Mesodermal cell (in vitro differentiated cells): Measurements from ENCODE around the gene PRSS38.

ENCODE experiments used
- H3K27ac ChIP-seq: 2 replicates; pipeline ENCODE4 v1.7.0; 2013; ENCODE audit warnings: mild to moderate bottlenecking, low read depth, low read length, moderate library complexity; ENCODE audit not compliant: severe bottlenecking
- H3K36me3 ChIP-seq: 2 replicates; pipeline ENCODE4 v1.7.1; 2013; ENCODE audit warnings: mild to moderate bottlenecking, low read length, moderate library complexity; ENCODE audit not compliant: control insufficient read depth, insufficient read depth
- H3K4me1 ChIP-seq: one replicate; pipeline ENCODE4 v1.7.1; 2013; ENCODE audit warnings: mild to moderate bottlenecking, low read length; ENCODE audit not compliant: insufficient read depth, control insufficient read depth, poor library complexity, severe bottlenecking
- H3K4me3 ChIP-seq: 2 replicates; pipeline ENCODE4 v1.7.0; 2013; ENCODE audit warnings: low read length, control low read depth, mild to moderate bottlenecking; ENCODE audit not compliant: insufficient read depth, poor library complexity, severe bottlenecking; ENCODE audit errors: extremely low read depth
- H3K9me3 ChIP-seq: 2 replicates; pipeline ENCODE4 v1.7.1; 2013; ENCODE audit warnings: mild to moderate bottlenecking, low read length, moderate library complexity; ENCODE audit not compliant: control insufficient read depth
- WGBS, 2 experiments: methylation state at CpG; one replicate each; pipeline ENCODE4 v1.1.5; 2013; ENCODE audit warnings: missing lambda C conversion rate in 2 of 2; ENCODE audit not compliant: insufficient coverage in 2 of 2; 5-methylcytosine and 5-hydroxymethylcytosine counted together

PRSS38 gene

DNA sequence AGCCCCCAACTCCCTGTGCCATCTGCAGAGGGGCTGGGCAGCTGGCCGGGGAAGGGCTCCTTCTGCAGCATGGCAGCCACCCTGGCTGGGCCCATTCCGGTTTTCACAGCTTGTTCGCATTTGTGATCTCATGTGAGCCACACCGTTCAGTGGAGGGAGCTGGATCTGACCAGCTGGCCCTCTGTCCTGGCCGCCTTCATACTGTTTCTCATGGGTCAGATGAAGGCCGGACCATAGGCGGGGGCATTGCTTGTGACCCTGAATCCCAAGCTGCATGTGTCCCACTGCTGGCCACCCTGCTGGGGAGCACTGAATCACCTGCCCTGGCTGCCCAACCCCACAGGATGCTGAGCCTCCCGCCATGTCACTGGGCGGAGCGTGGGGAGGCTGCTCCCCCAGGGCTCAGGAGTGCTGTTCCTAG is 36.4 kb upstream of the PRSS38 start:
- no peaks in the 10 kb centered on the region for H3K9me3 ChIP-seq
- WGBS, 2 experiments, result 97% methylated on average over 9 to 10 of the region's 10 CpGs
- H3K36me3 ChIP-seq, result peaks cover 22% of the 10 kb centered on the region
- H3K27ac ChIP-seq, result no peak overlapping the region
- peaks cover 34% of the 10 kb centered on the region for H3K4me1 ChIP-seq
- H3K4me3 ChIP-seq, result no peak overlapping the region

DNA sequence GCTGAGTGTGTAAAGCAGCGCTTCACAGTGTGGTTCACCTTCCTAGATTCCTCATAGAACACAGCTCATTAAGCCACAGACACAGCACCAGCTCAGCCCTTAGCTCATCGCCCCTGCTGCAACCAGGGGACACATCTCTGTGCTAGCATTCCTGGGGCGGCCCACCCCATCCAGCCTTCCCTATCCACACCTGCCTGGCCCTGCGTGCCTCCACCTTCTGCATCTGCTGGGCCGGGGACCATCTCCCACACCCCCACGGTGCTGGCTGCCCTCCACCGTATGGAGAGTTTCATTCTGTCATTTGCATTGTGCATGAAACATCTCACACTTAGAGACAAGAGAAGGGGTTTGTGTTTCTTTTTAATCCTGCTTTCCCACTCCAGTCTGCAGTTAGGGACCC is 35.8 kb upstream of the PRSS38 start:
- peaks cover 28% of the 10 kb centered on the region for H3K4me1 ChIP-seq
- H3K9me3 ChIP-seq, result no peaks in the 10 kb centered on the region
- no peak overlapping the region for H3K4me3 ChIP-seq
- 92 to 97% methylated on average over 4 of the region's 7 CpGs for WGBS, 2 experiments
- H3K27ac ChIP-seq, result no peak overlapping the region
- peaks cover 22% of the 10 kb centered on the region for H3K36me3 ChIP-seq

DNA sequence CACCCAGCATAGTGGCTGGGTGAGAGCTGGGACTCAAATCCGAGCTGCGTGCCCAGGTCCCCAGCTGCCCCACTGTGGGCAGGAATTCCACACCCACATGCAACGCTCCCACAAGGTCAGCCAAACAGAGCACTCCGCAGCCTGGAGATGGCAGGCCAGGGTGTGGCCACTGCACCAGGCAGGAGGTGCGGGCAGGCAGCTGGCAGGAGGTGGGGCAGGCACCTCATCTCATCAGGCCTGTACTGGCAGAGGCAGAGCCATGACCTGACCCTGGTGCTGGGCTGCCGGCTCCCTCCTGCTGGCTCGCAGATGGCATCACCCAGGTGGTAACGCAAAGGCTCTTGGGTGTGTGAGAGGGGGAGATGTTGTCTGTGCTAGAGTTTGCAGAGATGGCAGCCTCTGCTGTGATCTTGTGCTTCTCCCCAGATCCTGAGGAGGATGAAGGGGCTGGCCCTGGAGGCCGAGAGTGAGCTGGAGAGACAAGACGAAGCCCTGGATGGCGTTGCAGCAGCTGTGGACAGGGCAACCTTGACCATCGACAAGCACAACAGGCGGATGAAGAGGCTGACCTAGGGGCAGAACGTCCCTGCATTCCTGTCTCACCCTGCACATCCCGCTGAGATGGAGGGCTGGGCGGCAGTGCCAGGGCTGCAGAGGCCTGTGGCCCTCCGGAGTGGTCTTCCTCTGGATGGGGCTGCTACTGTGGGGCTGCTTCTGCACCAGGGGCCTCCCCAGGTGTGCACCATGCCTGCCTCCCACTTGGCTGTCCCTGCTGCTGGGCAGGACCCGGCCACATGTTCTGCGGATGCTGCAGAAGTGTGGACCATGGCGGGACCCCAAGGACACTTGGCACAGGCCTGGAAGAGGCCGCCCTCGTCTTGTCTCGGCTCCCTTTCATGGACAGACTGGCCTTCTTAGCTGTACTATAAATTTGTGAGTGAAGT is 35.1 kb upstream of the PRSS38 start:
- H3K4me3 ChIP-seq, result no peak overlapping the region
- H3K36me3 ChIP-seq, result peaks cover 22% of the 10 kb centered on the region
- H3K4me1 ChIP-seq, result peaks cover 21% of the 10 kb centered on the region
- no peak overlapping the region for H3K27ac ChIP-seq
- 94 to 98% methylated on average over 17 to 18 of the region's 23 CpGs for WGBS, 2 experiments
- H3K9me3 ChIP-seq, result no peaks in the 10 kb centered on the region

DNA sequence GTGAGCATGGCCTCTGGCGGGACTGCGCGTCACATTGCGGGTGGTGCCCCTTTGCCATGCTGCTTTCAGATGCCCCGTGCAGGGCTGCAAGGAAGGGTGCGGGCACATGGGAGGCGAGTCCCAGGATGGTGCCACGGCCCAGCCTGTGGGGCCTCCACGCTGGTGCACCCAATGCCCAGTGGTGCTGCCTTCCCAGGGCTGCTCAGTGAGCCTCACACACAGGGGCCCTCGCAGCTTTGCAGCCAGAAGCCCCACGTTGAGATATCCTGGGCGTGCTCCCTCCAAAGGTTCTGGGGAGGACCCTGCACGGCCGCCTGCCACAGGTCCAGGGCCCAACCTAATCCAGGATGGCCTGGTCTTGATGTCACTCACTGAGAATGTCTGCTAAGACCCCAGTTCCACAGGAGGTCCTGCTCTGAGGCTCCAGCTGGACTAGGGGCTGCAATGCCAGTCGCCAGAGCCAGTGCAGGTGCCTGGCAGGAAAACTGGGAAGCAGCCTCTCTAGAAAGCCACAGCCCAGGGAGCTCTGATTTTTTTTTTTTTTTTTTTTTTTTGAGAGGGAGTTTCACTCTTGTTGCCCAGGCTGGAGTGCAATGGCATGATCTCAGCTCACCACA is 34.1 kb upstream of the PRSS38 start:
- Histone ChIP-seq H3K4me1 (peaks cover 12% of the 10 kb centered on the region), H3K4me3 (no peak overlapping the region), H3K9me3 (no peaks in the 10 kb centered on the region), H3K27ac (no peak overlapping the region), H3K36me3 (peaks cover 22% of the 10 kb centered on the region)
- 95 to 97% methylated on average over 14 to 15 of the region's 15 CpGs for WGBS, 2 experiments

DNA sequence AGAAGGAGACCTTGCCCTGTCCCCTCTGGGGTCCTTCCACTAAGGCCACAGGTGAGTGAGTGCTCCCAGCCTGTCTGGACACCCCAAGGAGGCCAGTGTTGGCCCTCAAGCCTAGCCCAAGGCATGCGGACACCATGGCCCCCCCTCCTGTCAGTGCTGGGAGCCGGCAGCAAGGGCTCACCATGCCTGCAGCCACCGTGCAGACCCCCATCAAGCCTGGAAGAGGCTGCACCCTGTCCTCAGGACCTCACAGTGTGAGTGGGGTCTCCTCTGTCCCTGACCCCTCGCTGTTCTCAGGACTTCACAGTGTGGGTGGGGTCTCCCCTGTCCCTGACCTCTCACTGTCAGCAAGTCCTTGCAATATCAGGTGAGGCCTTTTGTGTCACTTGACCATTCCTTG is 33.2 kb upstream of the PRSS38 start:
- WGBS, 2 experiments, result 94 to 100% methylated on average over 3 to 4 of the region's 4 CpGs
- Histone ChIP-seq H3K36me3 (peaks cover 20% of the 10 kb centered on the region), H3K9me3 (no peaks in the 10 kb centered on the region), H3K4me1 (peaks cover 4% of the 10 kb centered on the region), H3K27ac (no peak overlapping the region), H3K4me3 (no peak overlapping the region)

DNA sequence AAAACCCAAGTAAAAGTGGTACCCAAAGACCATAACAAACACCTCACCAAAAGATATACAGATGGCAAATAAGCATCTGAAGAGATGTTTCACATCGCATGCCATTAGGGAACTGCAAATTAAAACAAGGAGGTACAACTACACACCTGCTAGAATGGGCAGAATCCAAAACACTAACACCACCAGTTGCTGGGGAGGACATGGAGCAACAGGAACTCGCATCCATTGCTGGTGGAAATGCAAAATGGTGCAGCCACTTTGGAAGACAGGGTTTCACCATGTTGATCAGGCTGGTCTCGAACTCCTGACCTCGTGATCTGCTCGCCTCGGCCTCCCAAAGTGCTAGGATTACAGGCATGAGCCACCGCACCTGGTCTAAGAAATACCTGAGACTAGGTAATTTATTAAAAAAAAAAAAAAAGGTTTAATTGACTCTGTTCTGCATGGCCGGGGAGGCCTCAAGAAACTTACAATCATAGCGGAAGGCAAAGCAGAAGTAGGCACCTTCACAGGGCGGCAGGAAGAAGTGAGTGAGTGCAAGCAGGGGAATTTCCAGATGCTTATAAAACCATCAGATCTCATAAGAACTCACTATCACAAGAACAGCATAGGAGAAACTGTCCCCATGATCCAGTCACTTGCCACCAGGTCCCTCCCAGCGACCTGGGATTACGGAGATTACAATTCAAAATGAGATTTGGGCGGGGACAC is 30.2 kb upstream of the PRSS38 start:
- Histone ChIP-seq H3K9me3 (no peaks in the 10 kb centered on the region), H3K27ac (no peak overlapping the region), H3K4me1 (no peaks in the 10 kb centered on the region), H3K36me3 (peaks cover 9% of the 10 kb centered on the region), H3K4me3 (no peak overlapping the region)
- WGBS, 2 experiments, result 91 to 92% methylated on average over 10 to 11 of the region's 13 CpGs

DNA sequence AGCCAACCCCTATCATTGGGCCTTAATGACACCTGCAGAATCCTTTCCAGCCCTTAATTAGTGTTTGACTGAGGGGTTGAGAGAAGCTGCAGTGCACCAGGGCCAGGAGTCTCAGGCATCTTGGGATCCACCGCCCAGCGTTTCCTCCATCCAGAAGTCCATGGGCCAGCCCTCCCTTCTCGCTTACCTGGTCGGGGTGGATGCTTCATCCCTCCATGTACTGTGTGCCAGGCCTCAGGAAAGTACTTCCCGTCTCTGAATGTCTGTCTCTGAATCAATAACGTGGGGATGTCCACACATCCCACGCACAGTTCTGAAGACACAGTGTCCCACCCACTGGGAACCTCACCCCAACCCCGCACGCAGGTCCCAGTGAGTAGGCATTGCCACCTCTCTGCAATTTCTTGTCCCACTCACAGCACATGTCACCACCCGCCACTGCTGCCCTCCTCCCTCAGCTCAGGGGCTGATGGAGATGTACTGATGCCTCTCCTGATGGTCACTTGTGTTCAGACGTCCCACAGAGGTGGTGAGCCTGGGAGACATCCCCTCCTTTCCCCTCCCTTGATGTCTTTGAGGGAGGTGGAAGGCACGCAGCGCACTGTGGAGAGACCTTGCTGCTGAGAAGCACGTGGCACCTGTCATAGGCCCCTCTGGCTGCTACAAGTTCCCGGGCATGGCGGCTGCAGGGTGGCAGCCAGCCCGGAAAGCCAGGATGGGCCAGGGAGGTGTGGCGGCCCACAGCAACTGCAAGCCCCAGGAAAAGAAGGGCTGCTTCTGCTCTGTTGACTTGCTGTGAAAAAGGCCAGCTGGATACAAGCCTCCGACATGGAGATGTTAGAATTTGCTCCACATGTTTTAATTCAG is 29.4 kb upstream of the PRSS38 start:
- WGBS, 2 experiments, result 86 to 90% methylated on average over 15 to 17 of the region's 19 CpGs

DNA sequence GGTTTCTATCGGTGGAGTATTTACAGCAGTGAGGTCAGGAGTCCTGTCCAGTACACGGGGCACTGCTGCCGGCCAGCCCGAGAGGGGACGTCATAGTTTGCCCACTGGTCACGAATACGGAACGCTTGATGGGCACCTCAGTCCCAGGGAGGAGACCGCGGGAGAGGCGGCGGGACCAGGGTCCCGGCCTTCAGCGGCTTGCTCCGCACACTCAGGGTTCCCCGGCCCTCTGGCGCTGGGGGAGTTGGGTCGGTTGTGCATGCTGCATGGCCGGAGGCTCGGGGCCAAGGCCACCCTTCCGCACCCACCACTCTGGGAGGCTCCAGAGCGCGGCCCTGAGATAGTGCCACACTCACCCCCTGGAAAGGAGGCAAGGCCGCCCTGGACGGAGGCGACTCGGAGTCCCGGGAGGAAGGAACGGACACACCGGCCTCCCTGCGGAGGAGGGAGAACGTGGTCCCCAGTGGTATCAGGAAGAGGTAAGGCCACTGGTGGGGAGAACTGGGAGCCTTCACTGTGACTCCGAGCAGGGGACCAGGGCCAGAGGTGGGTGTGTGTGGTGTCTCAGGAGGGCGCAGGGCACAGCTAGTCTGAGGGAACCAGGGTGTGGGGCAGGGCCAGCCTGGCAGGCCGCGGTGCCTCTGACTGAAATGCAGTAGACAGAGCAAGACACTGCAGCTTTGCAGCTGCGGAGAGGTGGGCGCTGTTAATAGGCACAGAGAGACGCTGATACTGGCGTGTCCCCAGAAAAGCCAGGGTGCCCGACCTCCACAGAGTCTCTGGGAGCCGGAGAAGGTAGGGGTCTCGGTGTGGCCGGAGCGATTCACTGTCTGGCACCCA is 28.6 kb upstream of the PRSS38 start:
- no peak overlapping the region for H3K27ac ChIP-seq
- H3K36me3 ChIP-seq, result no peaks in the 10 kb centered on the region
- no peaks in the 10 kb centered on the region for H3K9me3 ChIP-seq
- 73 to 77% methylated on average over 36 to 43 of the region's 45 CpGs for WGBS, 2 experiments
- H3K4me1 ChIP-seq, result no peaks in the 10 kb centered on the region
- H3K4me3 ChIP-seq, result no peak overlapping the region

More for the DNA sequence above, 29.4 kb upstream of the PRSS38 start:
- H3K4me3 ChIP-seq, result no peak overlapping the region
- H3K4me1 ChIP-seq, result no peaks in the 10 kb centered on the region
- no peaks in the 10 kb centered on the region for H3K9me3 ChIP-seq
- H3K27ac ChIP-seq, result no peak overlapping the region
- H3K36me3 ChIP-seq, result peaks cover 1% of the 10 kb centered on the region

DNA sequence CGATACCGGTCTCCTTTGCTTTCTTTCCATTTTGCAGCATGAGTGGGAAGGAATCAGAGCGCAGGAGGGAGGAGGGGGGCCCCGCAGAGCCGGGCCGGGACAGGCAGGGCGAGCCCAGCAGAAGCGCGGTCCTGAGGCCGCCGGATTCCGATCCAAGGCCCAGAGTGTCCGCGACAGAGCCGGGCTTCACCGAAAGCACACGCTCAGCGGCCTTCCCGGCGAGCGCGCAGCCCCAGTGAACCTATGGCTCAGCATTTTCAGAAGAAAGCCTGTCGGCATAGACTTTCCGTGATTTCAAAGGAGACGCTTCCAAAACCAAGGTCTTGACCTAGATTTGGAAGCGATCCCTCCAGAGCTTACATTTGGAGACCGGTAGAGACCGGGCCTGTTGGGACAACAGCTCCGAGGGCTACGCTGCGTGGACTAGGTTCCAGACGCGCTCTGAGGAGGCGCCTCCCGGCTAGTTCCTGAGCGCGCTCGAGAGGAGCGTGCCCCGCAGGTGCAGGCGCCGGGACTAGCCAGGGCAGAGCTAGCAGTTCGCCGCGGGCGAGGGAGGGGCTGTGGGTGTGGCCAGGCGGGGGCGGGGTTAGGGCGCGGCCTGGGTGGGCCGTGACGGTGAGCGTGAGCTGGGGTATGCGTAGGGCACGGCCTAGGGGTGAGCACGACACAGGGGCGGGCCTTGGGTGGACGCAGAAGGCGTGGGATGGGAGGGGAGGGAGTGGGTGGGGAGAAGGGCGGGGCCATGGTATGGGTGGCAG is 27.8 kb upstream of the PRSS38 start:
- no peak overlapping the region for H3K27ac ChIP-seq
- WGBS, 2 experiments, result 1% methylated on average over 25 to 56 of the region's 60 CpGs
- peak overlapping the region; percentile 38 for H3K4me3 ChIP-seq
- H3K4me1 ChIP-seq, result no peaks in the 10 kb centered on the region
- no peaks in the 10 kb centered on the region for H3K36me3 ChIP-seq
- H3K9me3 ChIP-seq, result no peaks in the 10 kb centered on the region
